HepG2 (cell line): ENCODE measurements around the gene ATRAID. TPM values are rescaled to one million over a fixed set of nuclear protein-coding genes. Genes with fewer than 3 reads are reported as not detected.

Experiments
- ARID2 ChIP-seq: sonication (generic); formaldehyde crosslinking; IDR thresholded peaks from 2 replicates; pipeline ENCODE4 v1.8.1; 2022; ENCODE audit warnings: mild to moderate bottlenecking, missing genetic modification reagents, borderline replicate concordance
- GPN1 ChIP-seq: sonication (generic); formaldehyde crosslinking; IDR thresholded peaks from 2 replicates; pipeline ENCODE4 v1.5.1; 2020; ENCODE audit warnings: missing genetic modification reagents, borderline replicate concordance
- GTF2F1 ChIP-seq: fragments of 150-350 bp; IDR thresholded peaks from 2 replicates; pipeline ENCODE4 v1.6.1; 2014; ENCODE audit warnings: low read length
- HOXA5 ChIP-seq: sonication (generic); formaldehyde crosslinking; IDR thresholded peaks from 2 replicates; pipeline ENCODE4 v1.4.0; 2020; ENCODE audit warnings: missing genetic modification reagents
- TSC22D2 ChIP-seq: sonication (generic); formaldehyde crosslinking; IDR thresholded peaks from 2 replicates; pipeline ENCODE4 v1.5.1; 2020; ENCODE audit warnings: missing genetic modification reagents, mild to moderate bottlenecking, borderline replicate concordance
- ZNF235 ChIP-seq: sonication (generic); formaldehyde crosslinking; IDR thresholded peaks from 2 replicates; pipeline ENCODE4 v1.8.1; 2023; ENCODE audit warnings: mild to moderate bottlenecking, missing genetic modification reagents, borderline replicate concordance
- ZNF292 ChIP-seq: sonication (generic); formaldehyde crosslinking; IDR thresholded peaks from 2 replicates; pipeline ENCODE4 v1.8.1; 2022; ENCODE audit warnings: mild to moderate bottlenecking, low read depth, missing genetic modification reagents, borderline replicate concordance
- ZNF326 ChIP-seq: sonication (generic); formaldehyde crosslinking; IDR thresholded peaks from 2 replicates; pipeline ENCODE4 v1.4.0; 2020; ENCODE audit warnings: missing genetic modification reagents, borderline replicate concordance
- ZSCAN12 ChIP-seq: sonication (generic); formaldehyde crosslinking; IDR thresholded peaks from 2 replicates; pipeline ENCODE4 v1.9.0; 2021; ENCODE audit warnings: mild to moderate bottlenecking, missing genetic modification reagents
- polyA plus RNA-seq, 8 experiments: library from polyadenylated mRNA; depleted of rRNA in 3 of 8; stranded (reverse) in 7 of 8; unstranded in 1 of 8; fragments of >200 nt; fragmentation: Illumina TruSeq in 4 of 8; extraction: Trizol in 4 of 8; gene quantifications; 2 replicates each; pipeline versions ENCODE4 v1.2.1 to v1.2.3, GENCODE V29; 2011 to 2016; ENCODE audit warnings: low read depth in 4 of 8, missing spikeins in 1 of 8, mixed read lengths in 1 of 8; ENCODE audit not compliant: insufficient read depth in 1 of 8
- total RNA-seq, 5 experiments: library from RNA; depleted of rRNA; stranded (reverse); fragments of >200 nt; fragmentation: Illumina TruSeq; extraction: Trizol; gene quantifications; 2 replicates each; pipeline ENCODE4 v1.2.3, GENCODE V29; 2016; ENCODE audit warnings: low read depth in 1 of 5
- TF ChIP-seq, protein P1 (sequence below): sonication (generic); formaldehyde crosslinking; conservative IDR thresholded peaks from 2 replicates; pipeline ENCODE4 v1.4.0; 2020; ENCODE audit warnings: missing genetic modification reagents
- TF ChIP-seq, protein P2 (sequence below), 2 experiments: sonication (generic) in 1 of 2; formaldehyde crosslinking in 1 of 2; IDR thresholded peaks; 2 replicates each; pipeline versions ENCODE4 v1.6.1 to v1.9.0; 2014 to 2022; ENCODE audit warnings: antibody characterized with exemption in 1 of 2, borderline replicate concordance in 1 of 2, inconsistent platforms in 1 of 2, low read depth in 1 of 2, missing genetic modification reagents in 1 of 2
- TF ChIP-seq, protein P3 (sequence below): sonication (generic); formaldehyde crosslinking; IDR thresholded peaks from 2 replicates; pipeline ENCODE4 v1.4.0; 2020; ENCODE audit warnings: mild to moderate bottlenecking, missing genetic modification reagents
- TF ChIP-seq, protein P4 (sequence below): sonication (generic); formaldehyde crosslinking; IDR thresholded peaks from 2 replicates; pipeline ENCODE4 v1.5.0; 2020; ENCODE audit warnings: missing genetic modification reagents, mild to moderate bottlenecking, borderline replicate concordance
- TF ChIP-seq, protein P5 (sequence below): sonication (generic); formaldehyde crosslinking; IDR thresholded peaks from 2 replicates; pipeline ENCODE4 v1.5.0; 2020; ENCODE audit warnings: mild to moderate bottlenecking, missing genetic modification reagents

ATRAID gene
- total and polyA plus RNA-seq, 2 of the 13 experiments (the other 11 are each of a cell fraction or from before 2014, with no cell fraction given): 207 to 382 TPM

DNA sequence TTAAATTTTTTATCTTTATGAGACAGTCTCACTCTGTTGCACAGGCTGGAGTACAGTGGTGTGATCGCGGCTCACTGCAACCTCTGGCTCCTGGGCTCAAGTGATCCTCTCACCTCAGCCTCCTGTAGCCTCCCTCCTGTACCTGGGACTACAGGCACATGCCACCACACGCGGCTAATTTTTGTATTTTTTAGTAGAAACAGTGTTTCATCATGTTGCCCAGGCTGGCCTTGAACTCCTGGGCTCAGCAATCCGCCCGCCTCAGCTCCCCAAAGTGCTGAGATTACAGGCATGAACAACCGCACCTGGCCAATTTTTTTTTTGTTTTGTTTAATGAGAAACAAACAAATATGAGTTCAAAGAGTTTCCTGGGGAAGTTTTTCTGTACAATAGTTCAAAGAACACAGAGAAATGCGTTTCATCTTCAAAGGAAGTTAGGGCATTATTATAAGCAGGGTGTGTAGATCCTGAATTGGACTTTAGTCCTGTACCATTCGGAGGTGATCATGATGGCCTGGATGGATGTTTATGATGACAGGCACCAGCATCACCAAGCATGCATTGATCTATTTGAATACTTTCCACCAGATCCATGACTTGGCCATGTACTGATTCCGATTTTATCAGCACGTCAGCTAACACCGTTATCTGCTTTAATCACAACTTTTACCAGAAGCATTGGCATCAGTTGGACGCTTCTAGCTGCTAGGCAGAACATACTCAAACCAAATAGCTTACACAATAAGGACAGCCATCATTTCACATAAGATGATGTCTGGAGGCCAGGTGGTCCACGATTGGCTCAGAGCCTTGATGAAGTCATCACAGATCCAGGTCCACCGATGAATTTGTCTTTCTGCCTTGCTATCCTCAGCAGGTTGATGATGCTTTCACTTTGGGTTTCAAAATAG, 34.1 kb upstream of the ATRAID start (continued):
- TF ChIP-seq, protein P1, sequence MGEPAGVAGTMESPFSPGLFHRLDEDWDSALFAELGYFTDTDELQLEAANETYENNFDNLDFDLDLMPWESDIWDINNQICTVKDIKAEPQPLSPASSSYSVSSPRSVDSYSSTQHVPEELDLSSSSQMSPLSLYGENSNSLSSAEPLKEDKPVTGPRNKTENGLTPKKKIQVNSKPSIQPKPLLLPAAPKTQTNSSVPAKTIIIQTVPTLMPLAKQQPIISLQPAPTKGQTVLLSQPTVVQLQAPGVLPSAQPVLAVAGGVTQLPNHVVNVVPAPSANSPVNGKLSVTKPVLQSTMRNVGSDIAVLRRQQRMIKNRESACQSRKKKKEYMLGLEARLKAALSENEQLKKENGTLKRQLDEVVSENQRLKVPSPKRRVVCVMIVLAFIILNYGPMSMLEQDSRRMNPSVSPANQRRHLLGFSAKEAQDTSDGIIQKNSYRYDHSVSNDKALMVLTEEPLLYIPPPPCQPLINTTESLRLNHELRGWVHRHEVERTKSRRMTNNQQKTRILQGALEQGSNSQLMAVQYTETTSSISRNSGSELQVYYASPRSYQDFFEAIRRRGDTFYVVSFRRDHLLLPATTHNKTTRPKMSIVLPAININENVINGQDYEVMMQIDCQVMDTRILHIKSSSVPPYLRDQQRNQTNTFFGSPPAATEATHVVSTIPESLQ (CRISPR knock-in tag): 0 out of 2 replicates have a peak, but pooled peaks have one; percentile 36
- no peak for TF ChIP-seq ARID2 (CRISPR knock-in tag)
- no peak for TF ChIP-seq ZSCAN12
- TF ChIP-seq GPN1 (CRISPR knock-in tag): no peak
- no peak for TF ChIP-seq TSC22D2 (CRISPR knock-in tag)
- TF ChIP-seq, protein P2, sequence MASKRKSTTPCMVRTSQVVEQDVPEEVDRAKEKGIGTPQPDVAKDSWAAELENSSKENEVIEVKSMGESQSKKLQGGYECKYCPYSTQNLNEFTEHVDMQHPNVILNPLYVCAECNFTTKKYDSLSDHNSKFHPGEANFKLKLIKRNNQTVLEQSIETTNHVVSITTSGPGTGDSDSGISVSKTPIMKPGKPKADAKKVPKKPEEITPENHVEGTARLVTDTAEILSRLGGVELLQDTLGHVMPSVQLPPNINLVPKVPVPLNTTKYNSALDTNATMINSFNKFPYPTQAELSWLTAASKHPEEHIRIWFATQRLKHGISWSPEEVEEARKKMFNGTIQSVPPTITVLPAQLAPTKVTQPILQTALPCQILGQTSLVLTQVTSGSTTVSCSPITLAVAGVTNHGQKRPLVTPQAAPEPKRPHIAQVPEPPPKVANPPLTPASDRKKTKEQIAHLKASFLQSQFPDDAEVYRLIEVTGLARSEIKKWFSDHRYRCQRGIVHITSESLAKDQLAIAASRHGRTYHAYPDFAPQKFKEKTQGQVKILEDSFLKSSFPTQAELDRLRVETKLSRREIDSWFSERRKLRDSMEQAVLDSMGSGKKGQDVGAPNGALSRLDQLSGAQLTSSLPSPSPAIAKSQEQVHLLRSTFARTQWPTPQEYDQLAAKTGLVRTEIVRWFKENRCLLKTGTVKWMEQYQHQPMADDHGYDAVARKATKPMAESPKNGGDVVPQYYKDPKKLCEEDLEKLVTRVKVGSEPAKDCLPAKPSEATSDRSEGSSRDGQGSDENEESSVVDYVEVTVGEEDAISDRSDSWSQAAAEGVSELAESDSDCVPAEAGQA (IDR thresholded peaks at IDR 0.05; ENCODE audit: low read depth): no peak; the same call in none of the 2 replicates
- TF ChIP-seq, protein P2 (CRISPR knock-in tag; IDR thresholded peaks at IDR 0.05; ENCODE audit: borderline replicate concordance): peak; percentile 39; the same call in 1 of the 2 replicates
- peak; percentile 94 for TF ChIP-seq HOXA5 (CRISPR knock-in tag)
- TF ChIP-seq ZNF326 (CRISPR knock-in tag): no peak
- TF ChIP-seq ZNF292 (CRISPR knock-in tag): peak; percentile 20; the same call in 1 of the 2 replicates
- TF ChIP-seq, protein P3, sequence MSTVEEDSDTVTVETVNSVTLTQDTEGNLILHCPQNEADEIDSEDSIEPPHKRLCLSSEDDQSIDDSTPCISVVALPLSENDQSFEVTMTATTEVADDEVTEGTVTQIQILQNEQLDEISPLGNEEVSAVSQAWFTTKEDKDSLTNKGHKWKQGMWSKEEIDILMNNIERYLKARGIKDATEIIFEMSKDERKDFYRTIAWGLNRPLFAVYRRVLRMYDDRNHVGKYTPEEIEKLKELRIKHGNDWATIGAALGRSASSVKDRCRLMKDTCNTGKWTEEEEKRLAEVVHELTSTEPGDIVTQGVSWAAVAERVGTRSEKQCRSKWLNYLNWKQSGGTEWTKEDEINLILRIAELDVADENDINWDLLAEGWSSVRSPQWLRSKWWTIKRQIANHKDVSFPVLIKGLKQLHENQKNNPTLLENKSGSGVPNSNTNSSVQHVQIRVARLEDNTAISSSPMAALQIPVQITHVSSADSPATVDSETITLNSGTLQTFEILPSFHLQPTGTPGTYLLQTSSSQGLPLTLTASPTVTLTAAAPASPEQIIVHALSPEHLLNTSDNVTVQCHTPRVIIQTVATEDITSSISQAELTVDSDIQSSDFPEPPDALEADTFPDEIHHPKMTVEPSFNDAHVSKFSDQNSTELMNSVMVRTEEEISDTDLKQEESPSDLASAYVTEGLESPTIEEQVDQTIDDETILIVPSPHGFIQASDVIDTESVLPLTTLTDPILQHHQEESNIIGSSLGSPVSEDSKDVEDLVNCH: no peak
- TF ChIP-seq ZNF235: no peak
- no peak for TF ChIP-seq GTF2F1
- TF ChIP-seq, protein P4, sequence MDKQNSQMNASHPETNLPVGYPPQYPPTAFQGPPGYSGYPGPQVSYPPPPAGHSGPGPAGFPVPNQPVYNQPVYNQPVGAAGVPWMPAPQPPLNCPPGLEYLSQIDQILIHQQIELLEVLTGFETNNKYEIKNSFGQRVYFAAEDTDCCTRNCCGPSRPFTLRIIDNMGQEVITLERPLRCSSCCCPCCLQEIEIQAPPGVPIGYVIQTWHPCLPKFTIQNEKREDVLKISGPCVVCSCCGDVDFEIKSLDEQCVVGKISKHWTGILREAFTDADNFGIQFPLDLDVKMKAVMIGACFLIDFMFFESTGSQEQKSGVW: no peak
- TF ChIP-seq, protein P5, sequence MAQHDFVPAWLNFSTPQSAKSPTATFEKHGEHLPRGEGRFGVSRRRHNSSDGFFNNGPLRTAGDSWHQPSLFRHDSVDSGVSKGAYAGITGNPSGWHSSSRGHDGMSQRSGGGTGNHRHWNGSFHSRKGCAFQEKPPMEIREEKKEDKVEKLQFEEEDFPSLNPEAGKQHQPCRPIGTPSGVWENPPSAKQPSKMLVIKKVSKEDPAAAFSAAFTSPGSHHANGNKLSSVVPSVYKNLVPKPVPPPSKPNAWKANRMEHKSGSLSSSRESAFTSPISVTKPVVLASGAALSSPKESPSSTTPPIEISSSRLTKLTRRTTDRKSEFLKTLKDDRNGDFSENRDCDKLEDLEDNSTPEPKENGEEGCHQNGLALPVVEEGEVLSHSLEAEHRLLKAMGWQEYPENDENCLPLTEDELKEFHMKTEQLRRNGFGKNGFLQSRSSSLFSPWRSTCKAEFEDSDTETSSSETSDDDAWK (CRISPR knock-in tag): no peak
